ENCODE data around the gene ARHGAP26.
"Not testable (repeated sequence)": the region's sequence is repeated elsewhere in the genome, so short reads cannot be mapped to it uniquely, and the experiment has no call there.

The ARHGAP26 gene

GRCh38 chr5:143108498-143109128, 338.4 kb downstream of the ARHGAP26 start:
- DNase-seq, result no peak

- no peak for DNase-seq
These were observed 340.4 kb downstream of the ARHGAP26 start for GRCh38 chr5:143110591-143110990.

- DNase-seq, result no peak
These were observed 341.6 kb downstream of the ARHGAP26 start for GRCh38 chr5:143111799-143112198.

- no peak for DNase-seq
These were observed 343.3 kb downstream of the ARHGAP26 start for GRCh38 chr5:143113461-143113860.

GRCh38 chr5:143114481-143114880, 344.3 kb downstream of the ARHGAP26 start:
- DNase-seq, result no peak

- DNase-seq, result no peak
These were observed 345.2 kb downstream of the ARHGAP26 start for GRCh38 chr5:143115381-143115780.

GRCh38 chr5:143116814-143117213, 346.6 kb downstream of the ARHGAP26 start:
- no peak for DNase-seq

- no peak for DNase-seq
These were observed 347.6 kb downstream of the ARHGAP26 start for GRCh38 chr5:143117821-143118220.

GRCh38 chr5:143118222-143118621, 348.0 kb downstream of the ARHGAP26 start:
- peak; percentile 77 for DNase-seq

GRCh38 chr5:143118818-143119217, 348.6 kb downstream of the ARHGAP26 start:
- DNase-seq, result not testable (repeated sequence)

- peak; percentile 59 for DNase-seq
These were observed 349.2 kb downstream of the ARHGAP26 start for GRCh38 chr5:143119291-143119769.

- no peak for DNase-seq
These were observed 349.7 kb downstream of the ARHGAP26 start for GRCh38 chr5:143119881-143120341.

- no peak for DNase-seq
These were observed 350.4 kb downstream of the ARHGAP26 start for GRCh38 chr5:143120460-143121134.

- no peak for DNase-seq
These were observed 350.9 kb downstream of the ARHGAP26 start for GRCh38 chr5:143121135-143121475.

- DNase-seq, result peak; percentile 86
These were observed 354.4 kb downstream of the ARHGAP26 start for GRCh38 chr5:143124593-143124992.

- no peak for DNase-seq
These were observed 356.2 kb downstream of the ARHGAP26 start for GRCh38 chr5:143126174-143127019.

GRCh38 chr5:143128412-143129071, 358.4 kb downstream of the ARHGAP26 start:
- DNase-seq, result no peak

- DNase-seq, result no peak
These were observed 359.0 kb downstream of the ARHGAP26 start for GRCh38 chr5:143129203-143129602.

GRCh38 chr5:143129910-143130612, 359.9 kb downstream of the ARHGAP26 start:
- DNase-seq, result no peak

GRCh38 chr5:143130613-143131305, 360.6 kb downstream of the ARHGAP26 start:
- no peak for DNase-seq

GRCh38 chr5:143131972-143132371, 361.8 kb downstream of the ARHGAP26 start:
- DNase-seq, result no peak

- DNase-seq, result no peak
These were observed 362.6 kb downstream of the ARHGAP26 start for GRCh38 chr5:143132739-143133138.
